KOPT-K1 (cell line): ENCODE data around the gene ME2.
"Not testable (repeated sequence)": the region's sequence is repeated elsewhere in the genome, so short reads cannot be mapped to it uniquely, and the experiment has no call there.

Source experiments
- H3K27ac ChIP-seq: fragments of 200-600 bp; sonication (generic); 2 replicates; pipeline ENCODE4 v1.5.1; 2016; ENCODE audit warnings: antibody characterized with exemption, mild to moderate bottlenecking, low read depth, low read length; ENCODE audit not compliant: poor library complexity, severe bottlenecking
- H3K36me3 ChIP-seq: fragments of 200-600 bp; sonication (generic); 2 replicates; pipeline ENCODE4 v1.5.1; 2017; ENCODE audit warnings: antibody characterized with exemption, mild to moderate bottlenecking, low read length, moderate library complexity; ENCODE audit not compliant: insufficient read depth
- H3K9me3 ChIP-seq: fragments of 200-600 bp; sonication (generic); 2 replicates; pipeline ENCODE4 v1.5.1; 2017; ENCODE audit warnings: antibody characterized with exemption, low read length, mild to moderate bottlenecking; ENCODE audit not compliant: insufficient read depth, poor library complexity, severe bottlenecking

ME2 gene

DNA sequence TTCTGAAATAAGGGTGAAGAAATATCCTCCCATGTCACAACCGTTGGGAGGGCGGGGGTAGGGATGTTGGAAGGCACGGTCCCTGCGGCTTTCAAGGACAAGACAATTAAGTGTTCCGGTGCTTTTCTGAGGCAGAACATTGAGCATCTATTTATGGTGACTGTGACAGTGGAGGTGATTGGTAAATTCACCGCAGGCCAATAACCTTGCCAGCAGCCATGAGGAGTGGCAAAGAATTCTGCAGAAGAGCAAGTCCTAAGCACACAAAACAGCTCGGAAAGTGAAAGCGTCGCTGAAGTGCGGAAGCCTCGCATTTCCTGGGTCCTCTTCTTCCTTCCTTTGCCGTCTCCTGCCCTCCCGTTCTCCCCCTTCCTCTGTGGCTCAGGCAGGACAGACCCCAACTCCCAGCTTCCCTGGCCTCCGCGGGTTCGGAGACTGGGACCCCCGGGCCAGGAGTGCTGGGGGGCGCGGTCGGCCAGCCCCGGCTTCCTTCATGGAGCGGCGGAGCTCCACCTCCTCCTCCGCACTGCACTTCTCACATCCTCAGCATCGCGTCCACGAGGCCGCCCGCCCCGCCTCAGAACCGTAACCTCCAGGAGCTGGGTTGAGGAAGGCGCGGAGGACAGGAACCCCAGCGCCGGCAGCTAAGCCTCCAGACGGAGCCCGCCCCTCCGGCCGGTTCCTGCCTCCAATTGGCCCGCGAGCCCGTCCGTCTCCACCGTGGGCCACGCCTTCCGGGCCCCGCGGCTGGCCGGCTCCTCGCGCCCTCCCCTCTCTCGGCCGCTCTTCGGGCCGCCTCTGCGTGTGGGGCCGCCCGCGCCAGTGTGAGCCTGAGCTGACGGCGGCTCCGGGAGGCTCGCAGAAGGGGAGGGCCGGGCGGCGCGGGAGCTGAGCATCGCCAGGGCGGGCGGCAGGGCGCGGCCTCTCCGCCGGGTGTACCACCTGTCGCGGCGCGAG, at the start of gene ME2:
TSS of gene ME2 (plus strand) at position 774 of the 957 bp plus-strand sequence. CDS start 16,703 bp downstream, outside the sequence.
- peaks cover 18% of the 10 kb centered on the region for H3K36me3 ChIP-seq
- no peaks in the 10 kb centered on the region for H3K9me3 ChIP-seq
- peak within 1 kb of the TSS; percentile 97 for H3K27ac ChIP-seq

DNA sequence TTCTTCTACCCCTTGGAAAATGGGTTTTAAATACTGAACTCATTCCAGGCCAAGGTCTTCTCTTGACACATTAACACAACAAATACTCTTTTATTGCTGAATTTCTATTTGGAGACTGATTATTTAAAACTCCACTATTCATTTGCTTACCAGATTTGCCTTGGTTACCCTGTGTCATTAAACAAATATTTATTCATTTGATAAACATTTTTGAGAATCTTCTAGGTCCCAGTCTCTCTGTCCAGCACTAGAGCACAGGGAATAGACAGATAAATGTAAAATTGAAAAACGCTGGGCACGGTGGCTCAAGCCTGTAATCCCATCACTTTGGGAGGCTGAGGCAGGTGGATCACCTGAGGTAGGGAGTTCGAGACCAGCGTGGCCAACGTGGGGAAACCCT, 49.3 kb upstream of the ME2 start:
- Histone ChIP-seq H3K36me3 (no peaks in the 10 kb centered on the region), H3K27ac (no peak overlapping the region), H3K9me3 (no peaks in the 10 kb centered on the region)

- no peak overlapping the region for H3K27ac ChIP-seq
- no peaks in the 10 kb centered on the region for H3K9me3 ChIP-seq
- H3K36me3 ChIP-seq: no peaks in the 10 kb centered on the region
Measured at GRCh38 chr18:50830544-50830943, 48.4 kb upstream of the ME2 start.

DNA sequence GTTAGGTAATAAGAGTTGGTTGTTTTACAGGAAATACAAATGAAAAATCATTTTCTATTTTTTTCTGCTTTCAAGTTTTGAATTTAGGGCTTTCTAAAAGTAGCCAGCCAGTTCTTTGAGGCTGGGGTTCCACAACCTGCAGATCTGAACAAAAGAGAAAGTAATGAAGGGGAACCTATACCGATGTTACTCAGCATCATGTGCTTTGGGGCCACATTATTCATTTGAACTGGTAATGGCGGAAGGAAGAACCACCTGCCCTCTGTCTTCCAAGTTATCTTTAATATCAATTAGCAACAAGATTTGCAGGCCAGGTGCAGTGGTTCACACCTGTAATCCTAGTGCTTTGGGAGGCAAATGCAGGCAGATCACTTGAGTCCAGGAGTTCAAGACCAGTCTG, 46.2 kb upstream of the ME2 start:
- no peak overlapping the region for H3K27ac ChIP-seq
- no peaks in the 10 kb centered on the region for H3K9me3 ChIP-seq
- H3K36me3 ChIP-seq: no peaks in the 10 kb centered on the region

GRCh38 chr18:50833496-50833895, 45.4 kb upstream of the ME2 start:
- H3K9me3 ChIP-seq, H3K36me3 ChIP-seq, H3K27ac ChIP-seq: not testable (repeated sequence)

- Histone ChIP-seq H3K9me3 (no peaks in the 10 kb centered on the region), H3K27ac (no peak overlapping the region), H3K36me3 (no peaks in the 10 kb centered on the region)
Measured at GRCh38 chr18:50836521-50836957, 42.4 kb upstream of the ME2 start.

DNA sequence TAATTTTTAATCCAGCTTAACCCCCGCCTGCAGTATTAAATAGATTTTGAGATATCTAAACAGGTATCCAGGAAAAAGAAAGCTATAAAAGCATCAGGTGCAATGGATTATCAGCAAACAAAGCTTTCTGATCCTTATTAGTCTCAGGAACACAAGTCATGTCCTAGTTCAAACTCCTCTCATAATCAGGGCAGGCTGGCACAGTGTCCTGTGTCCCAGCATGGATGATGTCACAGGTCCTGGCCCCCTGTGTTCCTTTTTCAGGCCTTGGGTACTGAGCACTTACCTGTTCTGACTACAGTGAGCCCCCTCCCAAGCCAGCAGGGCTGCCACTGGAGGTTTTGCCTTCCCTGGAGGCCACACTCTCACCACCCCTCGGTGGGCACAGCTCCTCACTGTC, 39.6 kb upstream of the ME2 start:
- H3K36me3 ChIP-seq: no peaks in the 10 kb centered on the region
- no peak overlapping the region for H3K27ac ChIP-seq
- H3K9me3 ChIP-seq: no peaks in the 10 kb centered on the region

DNA sequence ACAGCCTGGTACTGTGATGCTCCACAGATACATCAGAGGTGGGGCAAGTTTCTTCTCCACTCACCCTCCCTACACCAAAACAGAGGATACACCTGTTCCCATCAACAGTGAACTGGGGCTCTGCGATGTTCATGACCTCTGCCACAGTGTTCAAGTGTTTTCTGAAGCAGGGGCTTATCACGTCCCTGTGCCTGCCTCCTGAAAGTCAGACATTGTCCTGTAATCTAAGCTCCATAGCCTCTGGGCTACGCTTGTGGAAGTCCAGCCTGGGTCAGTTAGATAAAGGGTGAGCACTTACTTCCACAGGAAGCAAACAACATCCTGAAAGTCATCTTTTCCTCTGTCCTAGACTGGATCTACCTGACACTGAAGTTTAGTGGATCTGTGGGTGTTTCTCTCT, 38.9 kb upstream of the ME2 start:
- Histone ChIP-seq H3K36me3 (no peaks in the 10 kb centered on the region), H3K9me3 (no peaks in the 10 kb centered on the region), H3K27ac (no peak overlapping the region)

- Histone ChIP-seq H3K27ac (no peak overlapping the region), H3K9me3 (no peaks in the 10 kb centered on the region), H3K36me3 (no peaks in the 10 kb centered on the region)
Measured at GRCh38 chr18:50842846-50843245, 36.1 kb upstream of the ME2 start.

DNA sequence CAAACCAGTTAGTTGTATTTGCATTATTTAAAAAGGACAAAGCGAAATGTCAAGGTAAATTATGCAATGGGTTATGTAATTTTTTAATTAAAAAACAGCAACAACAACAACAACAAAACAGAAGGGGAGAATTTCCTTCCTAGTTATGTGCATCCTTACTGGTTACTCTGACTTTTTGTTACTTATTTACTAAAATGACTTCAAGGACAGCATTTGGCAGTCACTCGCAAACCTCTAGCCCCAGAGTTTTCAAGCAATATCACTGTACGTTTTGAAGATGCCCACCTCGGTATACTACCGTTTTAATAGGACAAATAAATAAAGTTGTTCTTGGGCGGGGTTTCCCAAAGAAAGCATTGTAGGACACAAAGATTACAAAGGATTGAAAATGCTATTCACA, 34.4 kb upstream of the ME2 start:
- no peak overlapping the region for H3K27ac ChIP-seq
- H3K36me3 ChIP-seq: no peaks in the 10 kb centered on the region
- H3K9me3 ChIP-seq: no peaks in the 10 kb centered on the region

- Histone ChIP-seq H3K9me3 (no peaks in the 10 kb centered on the region), H3K27ac (no peak overlapping the region), H3K36me3 (no peaks in the 10 kb centered on the region)
Measured at GRCh38 chr18:50844960-50845359, 34.0 kb upstream of the ME2 start.

DNA sequence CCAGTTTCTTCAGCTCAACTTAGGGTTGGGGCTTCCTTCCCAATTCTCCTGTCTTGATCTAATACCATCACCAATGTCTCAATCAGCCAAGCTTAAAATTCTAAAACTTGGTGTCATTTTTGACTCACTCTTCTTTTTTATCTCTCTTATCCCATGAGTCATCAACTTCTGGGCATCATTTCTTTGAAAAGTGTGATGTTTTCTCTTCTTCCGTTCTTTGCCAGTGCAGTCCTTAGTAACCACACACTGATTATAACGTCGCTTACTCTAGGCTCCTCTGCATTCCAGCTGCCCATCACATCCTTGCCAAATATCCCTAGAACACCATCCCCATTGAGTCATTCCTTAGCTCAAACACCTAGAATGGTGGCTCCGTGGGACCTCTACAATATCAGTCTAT, 31.7 kb upstream of the ME2 start:
- Histone ChIP-seq H3K27ac (no peak overlapping the region), H3K9me3 (no peaks in the 10 kb centered on the region), H3K36me3 (no peaks in the 10 kb centered on the region)

- Histone ChIP-seq H3K27ac (no peak overlapping the region), H3K9me3 (no peaks in the 10 kb centered on the region)
Measured at GRCh38 chr18:50848061-50848551, 30.8 kb upstream of the ME2 start.

DNA sequence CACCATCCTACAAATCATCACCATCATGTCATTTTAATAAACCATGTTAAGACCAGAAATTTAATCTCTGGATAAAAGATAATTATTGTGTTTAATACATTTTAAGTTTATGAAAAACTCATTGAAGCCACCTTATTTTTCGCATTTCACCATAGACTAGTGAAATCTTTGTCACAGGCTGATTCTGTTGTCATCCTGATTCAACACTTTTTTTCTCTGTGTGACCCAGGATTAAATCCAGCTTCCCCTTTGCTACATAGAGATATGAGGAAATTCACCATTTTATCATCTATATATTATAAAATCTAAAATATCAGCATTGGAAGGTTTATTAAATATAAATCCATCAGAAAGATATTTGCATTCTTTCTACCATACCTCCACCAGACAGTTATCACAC, 29.9 kb upstream of the ME2 start:
- Histone ChIP-seq H3K27ac (no peak overlapping the region), H3K36me3 (no peaks in the 10 kb centered on the region), H3K9me3 (no peaks in the 10 kb centered on the region)

More at GRCh38 chr18:50848061-50848551, 30.8 kb upstream of the ME2 start:
- no peaks in the 10 kb centered on the region for H3K36me3 ChIP-seq

- H3K36me3 ChIP-seq: no peaks in the 10 kb centered on the region
- H3K27ac ChIP-seq: no peak overlapping the region
- H3K9me3 ChIP-seq: no peaks in the 10 kb centered on the region
Measured at GRCh38 chr18:50849419-50849821, 29.5 kb upstream of the ME2 start.
